SK-N-SH treated with all-trans-retinoic acid at 6 μM for 48 hours (cell line): Measurements from ENCODE around the gene SIL1.

Source experiments
- ATAC-seq: fragments of 200-7000 bp; cut with Tn5 transposase; 3 replicates; pipeline ENCODE4 v1.9.1; 2020; ENCODE audit warnings: mild to moderate bottlenecking, moderate library complexity
- ARNTL ChIP-seq: fragments of 450-650 bp; formaldehyde crosslinking; IDR thresholded peaks from 2 replicates; pipeline ENCODE4 v1.5.0; 2020; ENCODE audit warnings: low read depth, mild to moderate bottlenecking, moderate library complexity, borderline replicate concordance
- BACH2 ChIP-seq: fragments of 250-450 bp; sonication (Bioruptor Pico); IDR thresholded peaks from 2 replicates; pipeline ENCODE4 v1.9.0; 2021; ENCODE audit warnings: mild to moderate bottlenecking, borderline replicate concordance
- CREB5 ChIP-seq: fragments of 250-450 bp; sonication (Bioruptor Pico); IDR thresholded peaks from 2 replicates; pipeline ENCODE4 v1.5.1; 2020; ENCODE audit warnings: low read depth, mild to moderate bottlenecking, moderate library complexity
- CSDC2 ChIP-seq: fragments of 250-450 bp; sonication (Bioruptor Pico); IDR thresholded peaks from 2 replicates; pipeline ENCODE4 v1.5.0; 2020; ENCODE audit warnings: mild to moderate bottlenecking, moderate library complexity
- CSRNP3 ChIP-seq: fragments of 250-450 bp; sonication (Bioruptor Pico); IDR thresholded peaks from 2 replicates; pipeline ENCODE4 v1.5.1; 2021; ENCODE audit warnings: mild to moderate bottlenecking, moderate library complexity
- ESRRG ChIP-seq: fragments of 250-450 bp; sonication (Bioruptor Pico); IDR thresholded peaks from 2 replicates; pipeline ENCODE4 v1.6.1; 2021; ENCODE audit warnings: mild to moderate bottlenecking
- ISL1 ChIP-seq: fragments of 250-450 bp; sonication (Bioruptor Pico); IDR thresholded peaks from 2 replicates; pipeline ENCODE4 v2.1.2; 2022; ENCODE audit warnings: mild to moderate bottlenecking, moderate library complexity
- PATZ1 ChIP-seq: fragments of 250-450 bp; sonication (Bioruptor Pico); IDR thresholded peaks from 2 replicates; pipeline ENCODE4 v1.8.0; 2020; ENCODE audit warnings: mild to moderate bottlenecking, moderate library complexity, borderline replicate concordance
- POU6F1 ChIP-seq: fragments of 250-450 bp; sonication (Bioruptor Pico); IDR thresholded peaks from 2 replicates; pipeline ENCODE4 v1.8.0; 2021; ENCODE audit warnings: low read depth, mild to moderate bottlenecking, moderate library complexity, borderline replicate concordance
- PPARA ChIP-seq: fragments of 250-450 bp; sonication (Bioruptor Pico); IDR thresholded peaks from 2 replicates; pipeline ENCODE4 v1.5.0; 2020; ENCODE audit warnings: mild to moderate bottlenecking, borderline replicate concordance
- RARB ChIP-seq: fragments of 250-450 bp; sonication (Bioruptor Pico); IDR thresholded peaks from 2 replicates; pipeline ENCODE4 v1.8.0; 2021; ENCODE audit warnings: mild to moderate bottlenecking, moderate library complexity
- SNAI2 ChIP-seq: fragments of 250-450 bp; sonication (Bioruptor Pico); IDR thresholded peaks from 2 replicates; pipeline ENCODE4 v1.5.0; 2020; ENCODE audit warnings: mild to moderate bottlenecking, moderate library complexity
- TCF4 ChIP-seq: fragments of 250-450 bp; sonication (Bioruptor Pico); IDR thresholded peaks from 2 replicates; pipeline ENCODE4 v1.8.0; 2021; ENCODE audit warnings: mild to moderate bottlenecking, moderate library complexity, borderline replicate concordance
- TOX ChIP-seq: fragments of 250-450 bp; sonication (Bioruptor Pico); IDR thresholded peaks from 2 replicates; pipeline ENCODE4 v1.8.0; 2021; ENCODE audit warnings: mild to moderate bottlenecking, moderate library complexity, borderline replicate concordance
- ZC3H10 ChIP-seq: fragments of 250-450 bp; sonication (Bioruptor Pico); IDR thresholded peaks from 2 replicates; pipeline ENCODE4 v1.5.1; 2021; ENCODE audit warnings: mild to moderate bottlenecking, moderate library complexity
- ZFP3 ChIP-seq: fragments of 250-450 bp; sonication (Bioruptor Pico); IDR thresholded peaks from 2 replicates; pipeline ENCODE4 v1.5.0; 2020; ENCODE audit warnings: mild to moderate bottlenecking, moderate library complexity
- ZFP30 ChIP-seq: fragments of 450-650 bp; formaldehyde crosslinking; IDR thresholded peaks from 2 replicates; pipeline ENCODE4 v1.5.0; 2022; ENCODE audit warnings: mild to moderate bottlenecking, moderate library complexity
- ZNF565 ChIP-seq: fragments of 450-650 bp; formaldehyde crosslinking; conservative IDR thresholded peaks from 2 replicates; pipeline ENCODE4 v1.5.0; 2020; ENCODE audit warnings: low read depth, mild to moderate bottlenecking, moderate library complexity
- ZNF70 ChIP-seq: fragments of 450-650 bp; formaldehyde crosslinking; IDR thresholded peaks from 2 replicates; pipeline ENCODE4 v1.5.0; 2020; ENCODE audit warnings: mild to moderate bottlenecking, moderate library complexity

The SIL1 gene

GRCh38 chr5:138967791-138968448, 230.2 kb downstream of the SIL1 start:
- TF ChIP-seq TCF4, result no peak
- no peak for TF ChIP-seq ISL1 (CRISPR knock-in tag)
- no peak for TF ChIP-seq ZC3H10 (CRISPR knock-in tag)
- TF ChIP-seq POU6F1 (CRISPR knock-in tag), result no peak
- no peak for TF ChIP-seq CSDC2 (CRISPR knock-in tag)
- no peak for TF ChIP-seq SNAI2 (CRISPR knock-in tag)
- no peak for TF ChIP-seq ZFP3 (CRISPR knock-in tag)
- TF ChIP-seq ZNF565 (CRISPR knock-in tag), result no peak
- no peak for TF ChIP-seq PATZ1 (CRISPR knock-in tag)
- TF ChIP-seq TOX, result no peak
- no peak for TF ChIP-seq CSRNP3 (CRISPR knock-in tag)
- TF ChIP-seq PPARA (CRISPR knock-in tag), result no peak
- TF ChIP-seq ESRRG (CRISPR knock-in tag), result no peak
- no peak for TF ChIP-seq CREB5 (CRISPR knock-in tag)
- TF ChIP-seq ARNTL (CRISPR knock-in tag), result no peak
- no peak for TF ChIP-seq RARB (CRISPR knock-in tag)
- no peak for TF ChIP-seq ZNF70 (CRISPR knock-in tag)
- ATAC-seq, result no peak

GRCh38 chr5:138966236-138966985, 231.8 kb downstream of the SIL1 start:
- no peak for ATAC-seq
- TF ChIP-seq ZFP3 (CRISPR knock-in tag) (no peak), TOX (no peak), BACH2 (CRISPR knock-in tag) (no peak), SNAI2 (CRISPR knock-in tag) (no peak), PATZ1 (CRISPR knock-in tag) (no peak), TCF4 (no peak), ZNF565 (CRISPR knock-in tag) (no peak), CSRNP3 (CRISPR knock-in tag) (no peak), ZFP30 (CRISPR knock-in tag) (no peak), PPARA (CRISPR knock-in tag) (no peak), CREB5 (CRISPR knock-in tag) (no peak)
